GM13977 (cell line): ENCODE results near the gene ARID3A.

ENCODE experiments used
- DNase-seq: peaks from one replicate; pipeline ENCODE4 v3.0.0; 2012; ENCODE audit warnings: low spot score
- in situ Hi-C: fragments of 300-500 bp; cut with MboI; formaldehyde crosslinking; loops from one replicate; pipeline ENCODE4 v1.12.0; 2022; ENCODE audit warnings: low sequenced_read_pairs, low pct_unique_long_range_greater_than_20kb, mixed read lengths, inconsistent platforms; ENCODE audit not compliant: unreplicated experiment
- TF ChIP-seq, protein P1 (sequence below): IDR thresholded peaks from 2 replicates; pipeline ENCODE4 v1.5.1; 2012; ENCODE audit warnings: mild to moderate bottlenecking, control low read depth; ENCODE audit not compliant: insufficient read depth; ENCODE audit errors: extremely low read depth, missing control alignments

ARID3A gene

DNA sequence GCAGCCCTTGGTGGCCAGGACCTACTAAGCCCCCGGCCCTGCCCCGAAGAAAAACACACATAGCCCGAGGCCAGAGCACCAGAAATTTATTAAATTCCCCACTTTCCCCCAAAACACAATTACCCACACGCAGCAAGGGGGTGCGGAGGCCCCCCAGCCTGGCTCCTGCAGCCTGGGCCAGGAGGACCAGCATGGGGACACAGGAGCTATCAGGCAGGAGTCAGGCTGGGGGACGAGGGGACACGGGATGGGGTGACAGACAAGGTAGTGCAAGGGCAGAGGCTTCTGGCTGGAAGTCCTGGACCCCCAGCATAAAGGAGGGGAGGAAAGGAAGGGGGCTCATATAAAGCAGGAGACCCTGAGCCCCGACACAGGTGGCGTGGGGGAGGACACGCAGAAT lies 29.4 kb upstream of the ARID3A start:
- in situ Hi-C loops, result no loop called here
- TF ChIP-seq, protein P1, sequence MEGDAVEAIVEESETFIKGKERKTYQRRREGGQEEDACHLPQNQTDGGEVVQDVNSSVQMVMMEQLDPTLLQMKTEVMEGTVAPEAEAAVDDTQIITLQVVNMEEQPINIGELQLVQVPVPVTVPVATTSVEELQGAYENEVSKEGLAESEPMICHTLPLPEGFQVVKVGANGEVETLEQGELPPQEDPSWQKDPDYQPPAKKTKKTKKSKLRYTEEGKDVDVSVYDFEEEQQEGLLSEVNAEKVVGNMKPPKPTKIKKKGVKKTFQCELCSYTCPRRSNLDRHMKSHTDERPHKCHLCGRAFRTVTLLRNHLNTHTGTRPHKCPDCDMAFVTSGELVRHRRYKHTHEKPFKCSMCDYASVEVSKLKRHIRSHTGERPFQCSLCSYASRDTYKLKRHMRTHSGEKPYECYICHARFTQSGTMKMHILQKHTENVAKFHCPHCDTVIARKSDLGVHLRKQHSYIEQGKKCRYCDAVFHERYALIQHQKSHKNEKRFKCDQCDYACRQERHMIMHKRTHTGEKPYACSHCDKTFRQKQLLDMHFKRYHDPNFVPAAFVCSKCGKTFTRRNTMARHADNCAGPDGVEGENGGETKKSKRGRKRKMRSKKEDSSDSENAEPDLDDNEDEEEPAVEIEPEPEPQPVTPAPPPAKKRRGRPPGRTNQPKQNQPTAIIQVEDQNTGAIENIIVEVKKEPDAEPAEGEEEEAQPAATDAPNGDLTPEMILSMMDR, result no peak
- no peak for DNase-seq

DNA sequence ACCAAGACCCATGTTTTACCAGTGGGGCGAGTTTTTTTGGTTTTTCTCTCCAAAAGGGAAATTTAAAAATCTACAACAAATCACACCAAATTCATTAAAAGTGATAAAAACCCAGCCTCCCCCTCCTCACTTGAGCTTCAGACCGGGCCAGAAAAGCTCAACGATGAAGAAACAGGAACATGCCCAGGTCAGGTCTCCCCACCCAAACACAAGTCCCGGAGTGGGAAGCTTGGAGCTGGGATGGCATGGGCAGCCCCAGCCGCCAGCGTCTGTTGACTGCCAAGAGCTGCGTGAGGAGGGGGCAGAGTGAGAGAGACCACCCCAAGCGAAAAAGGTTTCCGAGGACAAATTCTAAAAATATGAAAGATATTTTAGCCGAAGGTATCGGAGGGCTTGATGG lies 28.8 kb upstream of the ARID3A start:
- in situ Hi-C loops, result no loop called here
- TF ChIP-seq, protein P1, result no peak
- DNase-seq, result no peak

DNA sequence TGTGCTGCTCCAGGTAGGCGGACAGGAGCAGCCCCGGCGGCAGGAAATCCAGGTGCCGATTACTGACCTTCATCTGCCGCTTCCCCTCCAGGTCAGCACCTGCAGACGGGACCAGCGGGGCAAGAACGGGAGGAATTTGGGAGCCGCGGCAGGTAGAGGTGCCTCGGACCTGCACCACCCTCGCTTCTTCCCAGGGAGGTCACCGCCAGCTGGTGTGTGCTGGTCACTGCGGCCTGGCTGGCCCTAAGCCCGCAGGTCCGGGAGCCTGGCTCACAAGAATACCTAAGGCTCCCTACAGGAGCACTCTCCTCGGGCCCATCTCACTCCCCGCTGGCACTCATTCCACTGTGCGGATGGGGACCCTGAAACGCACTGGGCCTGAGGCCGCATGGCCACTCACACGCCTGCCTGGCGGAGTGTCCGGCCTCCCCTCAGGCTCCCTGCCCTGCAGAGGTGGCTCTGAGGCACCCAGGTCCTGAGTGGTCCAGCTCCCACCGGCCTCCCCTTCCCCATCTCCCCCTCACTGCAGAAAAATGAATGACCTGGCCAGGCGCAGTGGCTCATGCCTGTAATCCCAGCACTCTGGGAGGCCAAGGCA lies 28.3 kb upstream of the ARID3A start:
- TF ChIP-seq, protein P1, result no peak

DNA sequence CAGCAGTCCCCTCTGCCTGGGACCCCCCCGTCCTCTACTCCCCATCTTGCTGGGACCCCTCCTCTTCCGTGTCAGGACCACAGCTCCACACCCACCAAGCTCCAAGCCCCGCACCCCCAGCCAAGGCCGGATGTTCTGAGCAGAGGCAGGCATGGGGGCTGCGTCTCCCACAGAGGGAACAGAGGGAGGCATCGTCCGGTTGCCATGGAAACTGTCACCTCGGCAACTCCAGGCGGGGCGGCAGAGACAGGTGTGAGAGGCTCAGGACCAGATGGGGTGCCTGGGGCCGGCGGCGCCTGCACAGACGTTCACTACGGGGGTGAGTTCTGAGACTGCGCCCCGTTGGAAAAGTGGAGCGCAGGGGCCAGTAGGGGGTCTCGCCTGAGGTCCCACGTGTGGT lies 27.2 kb upstream of the ARID3A start:
- in situ Hi-C loops, result no loop called here
- DNase-seq, result no peak
- TF ChIP-seq, protein P1, result no peak

More for the DNA sequence above, 28.3 kb upstream of the ARID3A start:
- DNase-seq, result no peak
- in situ Hi-C loops, result no loop called here

DNA sequence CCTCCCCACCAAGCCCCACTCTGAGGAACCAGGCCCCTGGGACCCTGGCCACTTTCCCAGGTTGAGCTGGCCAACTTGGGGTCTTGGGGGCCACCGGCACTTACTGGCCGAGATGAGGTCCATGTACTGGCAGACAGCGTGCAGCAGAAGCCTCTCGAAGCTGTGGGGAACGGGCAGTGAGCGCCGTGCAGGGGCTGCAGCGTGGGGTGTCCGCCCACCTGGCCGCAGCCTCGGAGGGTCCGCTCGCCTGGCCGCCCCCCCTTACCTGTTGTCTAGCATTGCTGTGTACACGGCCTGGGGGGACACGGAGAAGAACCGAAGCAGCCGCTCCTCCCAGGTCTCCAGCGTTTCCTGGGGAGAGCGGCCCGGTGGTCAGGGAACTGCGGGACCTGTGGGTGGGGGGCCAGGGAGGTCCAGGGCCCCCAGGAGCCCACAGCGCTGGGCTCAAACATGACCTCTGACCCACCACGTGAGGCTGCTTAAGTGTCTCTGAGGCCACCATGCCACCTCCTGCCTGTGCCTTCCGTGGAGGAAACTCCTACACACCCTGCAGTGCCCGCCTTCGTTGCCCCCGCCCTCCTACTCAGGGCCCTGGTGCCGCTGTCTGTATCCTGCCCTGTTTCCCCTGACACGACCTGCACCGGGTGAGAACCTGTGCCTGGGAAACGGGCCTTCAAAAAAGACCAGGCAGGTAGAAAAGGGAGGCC lies 26.3 kb upstream of the ARID3A start:
- in situ Hi-C loops, result no loop called here

DNA sequence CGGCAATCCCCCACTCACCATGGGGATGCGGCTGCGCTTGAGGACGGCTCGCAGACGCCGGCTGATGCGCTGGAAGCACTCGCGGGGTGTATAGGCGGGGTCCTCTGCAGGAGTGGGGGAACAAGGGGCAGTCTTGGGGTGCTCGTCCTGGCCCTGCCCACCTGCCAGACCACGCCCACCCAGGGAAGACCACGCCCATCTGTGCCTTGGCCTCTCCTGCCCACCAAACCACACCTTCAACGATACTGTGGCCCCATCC lies 25.9 kb upstream of the ARID3A start:
- TF ChIP-seq, protein P1, result no peak
- DNase-seq, result no peak
- in situ Hi-C loops, result no loop called here

More for the DNA sequence above, 26.3 kb upstream of the ARID3A start:
- TF ChIP-seq, protein P1, result no peak
- no peak for DNase-seq
